ENCODE measurements around the gene RAPGEF5.

Gene RAPGEF5

DNA sequence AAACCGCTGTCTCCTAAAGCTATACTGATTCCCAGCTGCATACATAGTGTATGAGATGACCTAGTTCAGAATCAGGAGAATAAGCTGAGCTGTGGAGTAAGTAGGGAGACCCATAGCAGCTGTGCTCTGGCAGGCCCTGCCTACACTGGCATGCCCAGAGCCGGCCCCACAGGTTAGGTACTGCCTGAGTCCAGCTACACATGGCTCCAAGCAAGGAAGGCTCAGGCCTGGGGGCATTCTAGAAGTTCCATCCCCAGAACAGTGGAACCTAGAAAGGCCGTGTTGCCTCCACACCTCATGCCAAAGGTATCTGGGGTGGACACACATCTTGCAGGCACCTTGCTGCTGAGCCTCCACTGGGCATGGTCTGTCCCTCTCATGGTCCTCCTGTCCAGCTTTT lies 215.6 kb downstream of the RAPGEF5 start:
- DNase-seq, result no peak

DNA sequence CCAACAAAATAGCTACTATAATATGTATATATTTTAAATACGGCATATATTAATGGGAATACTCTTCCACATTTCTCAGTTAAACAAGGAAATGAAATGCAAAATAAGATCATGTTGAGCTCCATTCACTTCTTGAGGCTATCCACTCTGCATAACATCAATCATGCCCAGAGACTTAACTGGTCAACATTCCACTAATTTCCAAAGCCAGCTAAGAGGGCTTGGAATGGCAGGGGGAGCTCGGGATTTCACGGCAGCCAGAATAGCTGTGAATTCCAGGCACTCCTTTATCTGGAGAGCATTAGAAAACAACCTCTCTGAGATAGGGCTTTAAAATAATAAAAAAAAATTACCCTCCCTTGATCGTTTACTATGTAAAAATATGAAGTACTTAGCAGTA lies 216.4 kb downstream of the RAPGEF5 start:
- DNase-seq, result no peak

GRCh38 chr7:22138886-22139285 lies 218.1 kb downstream of the RAPGEF5 start:
- no peak for DNase-seq

GRCh38 chr7:22138106-22138505 lies 218.8 kb downstream of the RAPGEF5 start:
- DNase-seq, result no peak

- DNase-seq, result no peak
Measured at GRCh38 chr7:22137466-22137865, 219.5 kb downstream of the RAPGEF5 start.

DNA sequence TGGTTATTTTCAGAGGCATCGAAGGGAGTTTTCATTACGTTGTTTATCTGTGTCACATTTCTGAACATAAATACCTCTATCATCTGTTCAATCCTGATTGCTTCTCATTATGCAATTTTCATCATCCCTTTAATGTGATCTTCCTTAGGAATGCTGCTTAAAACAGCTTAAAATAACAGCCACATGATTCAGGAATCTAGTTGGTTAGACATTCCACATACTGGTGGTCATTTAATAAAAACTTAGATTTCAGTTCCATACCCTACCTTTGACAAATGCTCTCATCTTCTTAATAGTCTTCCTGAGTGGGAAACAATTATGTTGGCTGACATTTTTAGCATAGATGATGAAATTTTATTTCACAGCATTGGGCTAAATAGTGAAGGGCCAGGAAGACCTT lies 219.9 kb downstream of the RAPGEF5 start:
- no peak for DNase-seq

- no peak for DNase-seq
Measured at GRCh38 chr7:22129819-22130580, 227.0 kb downstream of the RAPGEF5 start.

DNA sequence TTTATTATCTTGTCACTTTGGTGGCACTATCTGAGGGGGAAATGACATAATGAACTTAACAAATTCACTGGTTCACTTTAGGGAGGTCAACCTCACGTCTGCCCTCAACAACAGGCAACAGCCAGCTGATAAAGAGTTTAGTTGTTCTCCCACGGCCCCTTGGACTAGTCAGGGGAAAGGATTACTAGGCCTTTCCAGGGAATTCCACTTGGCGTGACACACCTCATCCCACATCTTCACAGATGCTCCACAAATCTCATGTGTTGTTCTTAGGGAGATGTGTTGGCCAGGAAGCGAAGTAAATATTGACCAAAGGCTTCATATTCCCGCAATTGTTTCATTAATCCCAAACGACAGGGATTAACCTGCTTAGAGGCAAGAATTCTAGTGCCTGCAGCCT lies 227.8 kb downstream of the RAPGEF5 start:
- DNase-seq, result no peak

DNA sequence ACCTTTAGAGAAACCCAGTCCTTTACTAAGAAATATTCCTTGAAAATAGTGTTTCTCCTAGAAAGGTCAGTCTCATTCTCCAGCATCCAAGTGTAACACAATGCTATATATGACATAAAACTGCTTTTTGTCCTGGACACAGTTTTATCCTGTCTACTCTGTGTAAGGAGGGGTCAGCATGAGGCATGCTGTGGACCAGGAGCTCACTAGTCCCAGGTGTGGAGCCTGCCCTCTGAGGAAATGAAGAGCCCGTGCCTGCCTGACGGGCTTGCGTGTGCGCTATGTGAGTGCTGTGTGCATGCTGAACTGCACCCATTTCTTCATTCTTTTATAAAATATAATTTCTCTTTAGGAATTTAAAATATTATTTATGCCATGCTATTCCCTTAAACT lies 228.4 kb downstream of the RAPGEF5 start:
- DNase-seq, result no peak

DNA sequence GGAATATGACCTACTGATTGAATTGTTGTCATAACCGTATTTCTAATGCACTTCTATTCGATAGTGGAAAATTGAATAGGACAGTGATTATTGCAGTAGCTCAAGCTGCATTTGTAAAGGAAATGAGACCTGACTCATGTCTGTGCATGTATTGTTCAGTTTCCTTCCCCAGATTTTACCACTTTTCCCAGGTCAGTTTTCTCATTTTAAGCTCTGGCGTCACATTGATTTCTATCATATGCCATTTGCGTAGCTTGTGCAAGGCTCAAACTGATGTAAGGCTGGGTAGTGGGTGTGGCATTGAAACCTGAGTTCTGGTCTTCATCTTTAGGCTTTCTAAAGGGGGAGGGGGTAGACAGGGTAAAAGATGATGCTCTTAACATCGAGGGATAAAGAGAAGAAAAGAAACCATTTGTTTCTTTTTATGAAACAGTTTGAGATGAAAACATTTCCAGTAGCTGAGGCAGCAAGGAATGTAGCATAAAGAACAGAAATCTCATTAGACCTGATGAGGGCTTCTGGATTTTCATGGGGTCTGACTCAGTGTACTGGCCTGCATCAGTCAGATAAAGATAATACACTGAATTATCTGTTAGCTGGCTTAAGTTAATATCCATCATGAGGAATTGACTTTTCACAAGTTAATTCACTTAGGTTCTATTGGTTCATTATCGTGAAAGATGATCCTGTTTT lies 229.0 kb downstream of the RAPGEF5 start:
- no peak for DNase-seq

DNA sequence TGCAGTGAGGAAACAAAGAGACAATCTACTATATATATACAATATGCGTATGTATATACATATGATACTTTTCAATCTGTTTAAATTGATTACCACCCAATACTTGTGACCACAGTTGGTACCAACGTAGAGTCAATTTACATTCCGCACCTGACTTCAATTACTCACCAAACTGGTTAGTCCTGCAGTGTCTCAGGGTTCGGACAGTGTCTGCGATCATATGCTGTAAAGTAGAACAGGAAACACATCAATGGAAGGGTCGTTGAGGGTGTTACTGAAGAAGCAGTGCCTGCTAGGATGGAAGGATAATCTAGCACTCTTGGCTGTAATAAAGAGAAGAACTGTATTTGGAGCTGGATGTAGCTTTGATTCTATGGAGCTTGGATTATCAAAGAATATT lies 231.5 kb downstream of the RAPGEF5 start:
- no peak for DNase-seq

DNA sequence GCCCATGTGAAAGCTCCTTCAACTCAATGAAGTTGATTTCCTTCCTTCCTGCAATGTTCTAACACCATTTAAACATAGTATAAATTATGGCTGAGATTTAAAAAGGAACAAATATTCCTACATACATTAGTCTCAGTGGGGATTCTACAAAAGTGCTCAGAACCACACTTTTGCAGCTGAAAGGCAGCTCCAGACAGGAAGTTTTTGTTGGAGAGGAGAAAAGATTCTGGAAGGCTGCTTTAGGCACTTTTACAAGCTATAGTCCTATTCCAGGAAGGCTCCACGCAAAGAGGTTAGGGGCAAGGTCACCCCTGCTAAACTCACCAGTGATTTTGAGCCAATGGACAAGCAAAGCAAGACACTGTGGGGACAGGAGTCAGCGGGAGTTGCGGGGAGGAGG lies 232.0 kb downstream of the RAPGEF5 start:
- DNase-seq, result no peak

DNA sequence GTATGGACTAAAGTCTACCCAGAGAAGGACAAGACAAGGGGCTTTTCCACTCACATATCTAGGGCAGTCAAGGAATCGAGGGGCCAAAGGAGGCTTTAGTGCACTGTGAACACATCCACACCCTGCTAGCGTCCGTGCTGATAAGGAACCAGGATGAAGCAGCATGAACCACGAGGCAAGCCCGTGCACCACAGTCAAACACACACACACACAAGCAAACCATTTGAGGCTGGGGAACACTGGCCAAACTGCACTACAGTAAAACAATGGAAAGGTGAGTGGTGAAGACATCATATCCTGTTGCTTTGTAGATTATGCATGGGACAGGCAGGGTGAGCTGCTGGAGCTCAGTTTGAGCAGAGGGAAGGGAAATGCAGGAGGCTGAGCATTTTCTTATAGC lies 233.8 kb downstream of the RAPGEF5 start:
- no peak for DNase-seq

DNA sequence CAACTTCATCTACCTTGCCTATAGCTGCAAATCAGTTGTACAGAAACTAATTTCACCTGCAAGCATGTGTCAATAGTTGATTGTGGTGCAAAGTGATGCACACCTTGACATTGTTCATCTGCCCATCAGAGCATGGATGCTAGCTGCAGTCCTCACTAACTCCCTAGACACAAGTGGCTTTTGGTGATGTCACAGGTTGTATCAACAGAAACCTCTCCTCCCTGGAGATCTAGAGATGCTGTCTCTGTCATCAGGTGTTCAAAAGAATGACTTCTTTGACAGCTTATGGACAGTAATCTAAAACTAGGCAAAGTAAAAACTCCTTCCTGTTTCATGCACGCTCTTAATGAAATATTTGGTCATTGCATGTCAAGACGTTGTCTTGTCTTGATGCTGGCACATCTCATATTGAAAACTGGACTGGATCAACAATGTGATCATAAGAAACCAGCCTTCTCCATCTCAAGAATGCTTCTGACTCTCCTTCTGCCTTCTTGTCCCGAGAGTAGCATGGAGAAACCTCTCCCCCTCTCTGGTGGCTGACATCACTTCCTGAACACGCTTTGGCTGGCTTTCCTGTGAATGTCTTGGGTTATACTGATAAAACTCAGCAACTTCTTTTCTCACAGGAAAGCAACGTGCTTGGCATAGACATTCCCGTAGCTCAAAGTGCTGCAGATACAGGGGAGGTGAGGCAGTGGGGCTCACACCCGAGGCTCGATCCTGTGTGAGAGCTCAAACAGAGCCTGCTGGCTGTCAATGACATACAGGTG lies 235.1 kb downstream of the RAPGEF5 start:
- no peak for DNase-seq

DNA sequence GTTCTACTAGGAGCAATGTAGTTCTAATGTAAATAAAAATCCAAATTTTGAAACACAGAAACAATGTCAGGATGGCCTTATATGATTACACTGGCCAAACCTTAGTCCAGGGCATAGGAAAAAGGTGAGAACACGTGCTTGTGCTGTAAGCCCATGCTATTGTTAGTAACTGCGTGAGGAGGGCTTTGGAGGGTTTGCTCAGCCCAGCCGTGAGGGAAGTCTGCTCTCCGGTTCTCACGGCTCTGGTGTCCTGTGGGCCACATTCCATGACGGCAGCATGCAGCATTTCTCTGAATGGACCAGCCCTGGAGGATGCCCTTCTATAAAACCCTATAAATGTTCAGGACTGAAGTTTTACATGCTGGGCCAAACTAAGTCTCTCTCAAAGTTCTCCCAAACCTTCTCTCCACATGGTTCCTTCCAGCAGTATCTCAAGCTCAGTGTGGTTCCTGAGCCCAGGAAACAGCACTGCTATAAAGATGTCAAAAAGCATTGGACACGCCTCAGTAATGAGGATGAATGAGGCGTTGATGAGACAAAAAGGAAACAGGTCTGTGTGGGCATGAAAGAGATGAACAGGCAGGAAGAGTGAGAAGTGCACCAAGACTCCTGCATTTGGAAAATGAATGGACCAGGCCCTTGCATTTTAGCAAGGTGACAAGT lies 236.4 kb downstream of the RAPGEF5 start:
- DNase-seq, result no peak

DNA sequence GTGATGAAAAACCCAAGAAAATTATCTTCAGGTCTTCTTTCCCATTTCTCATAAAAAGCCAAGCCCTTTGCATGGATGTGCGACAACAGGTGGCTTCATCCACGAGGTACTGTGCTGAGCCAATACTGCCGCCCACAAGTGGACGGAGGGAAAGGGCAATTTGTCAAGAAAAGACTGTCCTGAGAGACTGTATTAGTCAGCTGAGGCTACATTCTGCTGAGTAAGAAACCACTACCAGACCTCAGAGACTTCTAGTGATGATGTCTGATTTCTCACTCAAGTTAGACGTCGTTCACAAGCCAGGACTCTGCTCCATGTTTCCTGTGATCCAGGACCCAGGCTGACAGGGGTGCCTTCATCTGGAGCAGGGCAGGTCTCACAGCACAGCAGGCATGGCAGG lies 239.7 kb downstream of the RAPGEF5 start:
- no peak for DNase-seq

DNA sequence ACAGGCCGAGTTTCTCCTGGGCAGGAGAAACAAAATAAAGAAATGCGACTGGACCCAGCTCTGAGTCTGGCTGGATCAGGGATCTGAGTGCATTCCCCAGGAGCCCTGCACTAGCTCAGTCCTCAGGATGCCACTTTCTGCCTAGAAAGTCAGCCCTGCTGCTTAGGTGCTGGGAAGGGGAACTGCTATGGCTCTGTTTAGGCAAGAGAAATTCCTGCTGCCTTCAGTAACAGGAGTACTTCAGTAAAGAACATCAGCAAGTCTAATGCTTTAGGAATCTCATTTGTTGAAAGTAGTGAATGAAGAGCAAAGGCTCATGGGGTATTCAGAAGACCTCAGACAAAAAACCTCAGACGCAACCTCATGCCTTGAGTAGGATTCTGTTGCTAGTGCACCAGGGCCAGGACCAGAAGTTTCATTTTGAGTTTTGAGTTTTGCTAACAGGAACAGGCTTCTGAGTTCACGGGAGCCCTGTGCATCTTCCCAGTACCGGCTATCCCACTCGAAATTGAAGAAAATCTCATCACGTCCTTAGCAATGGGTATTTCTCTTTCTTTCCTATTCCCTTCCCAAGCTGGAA lies 240.4 kb downstream of the RAPGEF5 start:
- DNase-seq, result no peak

- no peak for DNase-seq
Measured at GRCh38 chr7:22115689-22116088, 241.3 kb downstream of the RAPGEF5 start.

- no peak for DNase-seq
Measured at GRCh38 chr7:22114440-22114981, 242.4 kb downstream of the RAPGEF5 start.

DNA sequence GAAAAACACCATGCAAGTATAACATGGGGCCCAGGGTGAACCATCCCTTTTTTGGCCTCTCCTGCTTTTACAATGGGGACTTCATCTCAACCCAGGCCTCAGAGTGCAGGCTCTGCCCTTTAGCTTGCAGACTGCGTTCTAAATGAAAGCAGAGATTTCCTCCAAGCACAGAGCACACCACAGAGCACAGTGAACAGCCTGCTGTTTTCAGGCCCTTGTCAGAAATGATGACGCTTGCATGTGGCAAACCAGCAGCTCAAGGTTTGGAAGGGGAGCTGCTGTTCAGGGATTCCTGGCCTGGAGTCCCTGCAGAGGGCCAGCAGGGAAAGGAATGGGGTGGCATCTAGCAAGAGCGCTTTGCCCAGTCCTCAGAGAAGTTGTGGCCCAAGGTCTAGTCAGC lies 243.9 kb downstream of the RAPGEF5 start:
- no peak for DNase-seq

- DNase-seq, result no peak
Measured at GRCh38 chr7:22111661-22112060, 245.3 kb downstream of the RAPGEF5 start.

- DNase-seq, result no peak
Measured at GRCh38 chr7:22110881-22111280, 246.1 kb downstream of the RAPGEF5 start.
